ENCODE results near the gene GGTA1. TPM values are rescaled to one million over a fixed set of nuclear protein-coding genes. Genes with fewer than 3 reads are reported as not detected.
A peak's percentile ranks its signal among the peaks of the same experiment; 100 is the strongest.

GGTA1 gene
- total RNA-seq, 4 donors from 2014 or later: 1.9 to 37.8 (median 3.5) TPM; not detected in 1

GRCh38 chr9:121447321-121447834 lies 52.3 kb downstream of the GGTA1 start:
- H3K27me3 ChIP-seq: no peaks in the 10 kb centered on the region
- peaks cover 4 to 12% (median 7%) of the 10 kb centered on the region in 4 donors for H3K4me1 ChIP-seq
- H3K9me3 ChIP-seq: no peaks in the 10 kb centered on the region
- TF ChIP-seq POLR2A (IDR thresholded peaks at IDR 0.05): no peak
- TF ChIP-seq EP300 (IDR thresholded peaks at IDR 0.05; ENCODE audit: low read depth): no peak
- no peak for TF ChIP-seq POLR2AphosphoS5 (IDR thresholded peaks at IDR 0.05)
- no peak for TF ChIP-seq CTCF (IDR thresholded peaks at IDR 0.05)
- no peaks in the 10 kb centered on the region for H3K36me3 ChIP-seq
- 67 to 70% methylated on average over 1 to 6 of the region's 6 CpGs for WGBS, 2 donors (ENCODE audit: low coverage in 1 of 2)
- in situ Hi-C loops (cut with MboI; ENCODE audit: low pct_ligation_motif_present in 1 of 4, low pct_unique_long_range_greater_than_20kb in 1 of 4, low sequenced_read_pairs in 3 of 4): no loop called here
- no peak overlapping the region for H3K4me3 ChIP-seq
- intact Hi-C loops (cut with DNase I; ENCODE audit: low total_unique reads): no loop called here
- DNase-seq: no peak
- no peak overlapping the region for H3K27ac ChIP-seq

- DNase-seq: no peak
Observed at GRCh38 chr9:121445986-121446385, 53.7 kb downstream of the GGTA1 start.

GRCh38 chr9:121443981-121444380 lies 55.7 kb downstream of the GGTA1 start:
- H3K4me1 ChIP-seq: no peaks in the 10 kb centered on the region
- H3K9me3 ChIP-seq: no peaks in the 10 kb centered on the region
- no peaks in the 10 kb centered on the region for H3K36me3 ChIP-seq
- in situ Hi-C loops (cut with MboI; ENCODE audit: low pct_ligation_motif_present in 1 of 4, low pct_unique_long_range_greater_than_20kb in 1 of 4, low sequenced_read_pairs in 3 of 4) (no loop called here), intact Hi-C loops (cut with DNase I; ENCODE audit: low total_unique reads) (no loop called here)
- WGBS, 2 donors (ENCODE audit: low coverage in 1 of 2): 65 to 76% methylated on average over 2 to 7 of the region's 7 CpGs
- TF ChIP-seq POLR2A (IDR thresholded peaks at IDR 0.05) (no peak), CTCF (IDR thresholded peaks at IDR 0.05) (no peak), POLR2AphosphoS5 (IDR thresholded peaks at IDR 0.05) (no peak), EP300 (IDR thresholded peaks at IDR 0.05; ENCODE audit: low read depth) (no peak)
- no peak overlapping the region for H3K27ac ChIP-seq
- DNase-seq: no peak
- H3K27me3 ChIP-seq: no peaks in the 10 kb centered on the region
- no peak overlapping the region for H3K4me3 ChIP-seq

More at GRCh38 chr9:121445986-121446385, 53.7 kb downstream of the GGTA1 start:
- H3K4me3 ChIP-seq: no peak overlapping the region
- H3K4me1 ChIP-seq: peaks cover 4 to 12% (median 7%) of the 10 kb centered on the region in 4 donors
- WGBS, 2 donors (ENCODE audit: low coverage in 1 of 2): 90 to 95% methylated on average over 3 of the region's 3 CpGs
- TF ChIP-seq POLR2AphosphoS5 (IDR thresholded peaks at IDR 0.05): no peak
- no peak for TF ChIP-seq POLR2A (IDR thresholded peaks at IDR 0.05)
- TF ChIP-seq CTCF (IDR thresholded peaks at IDR 0.05): peak in 1 of 5 experiments; percentile 16
- intact Hi-C loops (cut with DNase I; ENCODE audit: low total_unique reads) (no loop called here), in situ Hi-C loops (cut with MboI; ENCODE audit: low pct_ligation_motif_present in 1 of 4, low pct_unique_long_range_greater_than_20kb in 1 of 4, low sequenced_read_pairs in 3 of 4) (no loop called here)
- no peak overlapping the region for H3K27ac ChIP-seq
- no peaks in the 10 kb centered on the region for H3K36me3 ChIP-seq
- H3K9me3 ChIP-seq: no peaks in the 10 kb centered on the region
- no peaks in the 10 kb centered on the region for H3K27me3 ChIP-seq

- in situ Hi-C loops (cut with MboI; ENCODE audit: low pct_ligation_motif_present in 1 of 4, low pct_unique_long_range_greater_than_20kb in 1 of 4, low sequenced_read_pairs in 3 of 4): no loop called here
- H3K27me3 ChIP-seq: no peaks in the 10 kb centered on the region
- no peak overlapping the region for H3K4me3 ChIP-seq
- H3K27ac ChIP-seq: no peak overlapping the region
- no peak for DNase-seq
- intact Hi-C loops (cut with DNase I; ENCODE audit: low total_unique reads): no loop called here
- H3K36me3 ChIP-seq: no peaks in the 10 kb centered on the region
- no peaks in the 10 kb centered on the region for H3K4me1 ChIP-seq
- 72% methylated on average over 1 of the region's 1 CpG; no CpG with 5 or more reads in 1 of the 2 donors for WGBS, 2 donors (ENCODE audit: low coverage in 1 of 2)
- no peaks in the 10 kb centered on the region for H3K9me3 ChIP-seq
- TF ChIP-seq EP300 (IDR thresholded peaks at IDR 0.05; ENCODE audit: low read depth): no peak
- no peak for TF ChIP-seq CTCF (IDR thresholded peaks at IDR 0.05)
- TF ChIP-seq POLR2A (IDR thresholded peaks at IDR 0.05): no peak
- no peak for TF ChIP-seq POLR2AphosphoS5 (IDR thresholded peaks at IDR 0.05)
Observed at GRCh38 chr9:121441165-121441564, 58.5 kb downstream of the GGTA1 start.

All from transverse colon (tissue), 4 donors.